ENCODE measurements around the gene TBC1D3B.

- TF ChIP-seq EP300 (IDR thresholded peaks at IDR 0.05; ENCODE audit: borderline replicate concordance in 1 of 2, control insufficient read depth in 1 of 2, low read depth in 2 of 2, low read length in 2 of 2) (no peak), CEBPB (IDR thresholded peaks at IDR 0.05; ENCODE audit: borderline replicate concordance in 1 of 2, low read depth in 2 of 2, low read length in 2 of 2) (no peak), SUZ12 (IDR thresholded peaks at IDR 0.05; ENCODE audit: unreplicated experiment) (no peak), CTCF (IDR thresholded peaks at IDR 0.05 in 2 of 3, conservative IDR thresholded peaks at IDR 0.05 in 1 of 3; ENCODE audit: control insufficient read depth in 2 of 3, extremely low read depth in 1 of 3, insufficient read depth in 1 of 3, low read depth in 3 of 3, low read length in 3 of 3) (no peak)
These were observed 34.2 kb downstream of the TBC1D3B start for GRCh38 chr17:36142235-36142634.
